GM10847 (cell line): ENCODE results near the gene DOK7.

Experiments
- POLR2A ChIP-seq: IDR thresholded peaks from 2 replicates; pipeline ENCODE4 v1.6.1; 2011; ENCODE audit not compliant: insufficient read length; ENCODE audit errors: extremely low read depth

Gene DOK7

DNA sequence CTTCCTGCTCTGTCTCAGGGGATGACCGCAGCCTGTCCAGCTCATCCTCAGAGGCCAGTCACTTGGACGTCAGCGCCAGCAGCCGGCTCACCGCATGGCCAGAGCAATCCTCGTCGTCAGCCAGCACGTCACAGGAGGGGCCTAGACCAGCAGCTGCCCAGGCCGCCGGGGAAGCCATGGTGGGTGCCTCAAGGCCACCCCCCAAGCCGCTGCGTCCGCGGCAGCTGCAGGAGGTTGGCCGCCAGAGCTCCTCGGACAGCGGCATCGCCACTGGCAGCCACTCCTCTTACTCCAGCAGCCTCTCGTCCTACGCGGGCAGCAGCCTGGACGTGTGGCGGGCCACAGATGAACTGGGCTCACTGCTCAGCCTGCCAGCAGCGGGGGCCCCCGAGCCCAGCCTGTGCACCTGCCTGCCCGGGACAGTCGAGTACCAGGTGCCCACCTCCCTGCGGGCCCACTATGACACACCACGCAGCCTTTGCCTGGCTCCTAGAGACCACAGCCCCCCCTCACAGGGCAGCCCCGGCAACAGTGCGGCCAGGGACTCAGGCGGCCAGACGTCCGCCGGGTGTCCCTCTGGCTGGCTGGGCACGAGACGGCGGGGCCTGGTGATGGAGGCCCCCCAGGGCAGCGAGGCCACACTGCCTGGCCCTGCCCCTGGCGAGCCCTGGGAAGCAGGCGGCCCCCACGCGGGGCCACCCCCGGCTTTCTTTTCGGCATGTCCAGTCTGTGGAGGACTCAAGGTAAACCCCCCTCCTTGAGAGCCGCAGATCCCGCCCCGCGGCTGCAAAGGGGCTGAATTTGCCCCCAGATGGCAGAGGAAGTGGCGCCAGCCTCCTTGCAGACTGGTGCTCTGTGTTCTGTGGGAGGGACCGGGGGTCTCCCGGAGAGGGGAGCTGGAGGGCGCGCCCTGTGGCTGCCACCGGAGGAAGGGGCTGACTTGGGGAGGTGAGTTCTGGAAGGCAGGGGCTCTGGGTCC lies 29.9 kb downstream of the DOK7 start:
- no peak for TF ChIP-seq POLR2A

DNA sequence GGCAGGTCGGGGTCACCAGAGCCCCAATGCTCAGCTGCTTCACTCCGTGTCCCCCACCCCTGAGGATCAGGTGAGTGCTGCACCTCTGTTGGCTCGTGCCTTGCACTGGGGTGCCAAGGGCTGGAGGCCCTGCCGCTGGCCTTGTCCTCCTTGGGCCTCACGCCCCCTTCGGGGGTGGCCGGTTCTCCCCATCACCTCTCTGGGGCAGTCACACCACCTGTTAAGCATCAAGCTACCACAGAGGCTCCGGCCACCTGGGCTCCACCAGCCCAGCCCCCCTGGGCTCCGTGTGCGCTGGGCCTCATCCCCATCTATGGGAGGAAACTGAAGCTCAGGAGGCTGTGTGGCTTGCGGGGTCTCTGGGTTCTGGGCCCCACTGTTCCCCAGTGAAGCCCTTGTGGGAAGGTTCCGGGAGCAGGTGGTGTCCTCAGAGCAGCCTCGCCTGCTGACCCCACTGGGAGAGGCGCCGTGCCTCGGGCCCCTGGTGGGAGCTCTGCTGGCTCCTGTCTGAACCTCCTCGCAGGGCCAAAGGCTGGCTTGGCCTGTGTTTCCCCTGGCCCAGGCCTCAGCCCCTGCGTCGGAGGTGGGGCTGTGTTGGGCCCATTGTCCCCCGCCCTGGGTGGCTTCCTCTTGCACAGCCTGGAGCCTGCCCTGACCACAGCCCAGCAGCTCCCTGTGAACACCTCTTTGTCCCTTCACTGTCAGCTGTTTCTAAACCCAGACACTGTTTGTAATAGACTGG lies 30.8 kb downstream of the DOK7 start:
- TF ChIP-seq POLR2A = no peak

DNA sequence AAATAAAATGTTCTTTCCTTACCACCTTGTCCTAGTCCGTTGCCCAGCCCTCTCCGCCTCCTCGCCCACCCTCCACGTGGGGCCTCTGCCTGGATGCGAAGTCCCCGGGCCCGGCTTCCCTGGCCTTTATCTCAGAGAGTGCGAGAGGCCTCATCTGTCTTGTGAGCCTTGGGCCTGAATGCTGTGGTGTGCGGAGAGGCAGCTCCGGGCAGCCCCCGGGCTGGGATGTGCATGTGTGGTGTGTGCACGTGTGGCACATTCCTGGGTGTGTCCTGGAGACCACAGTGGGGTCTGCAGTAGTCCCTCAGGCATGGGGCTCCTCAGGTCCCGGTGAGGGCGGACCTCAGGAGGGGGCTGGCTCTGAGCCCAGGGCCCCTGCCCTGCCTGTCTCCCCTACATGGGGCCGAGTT lies 31.4 kb downstream of the DOK7 start:
- no peak for TF ChIP-seq POLR2A

DNA sequence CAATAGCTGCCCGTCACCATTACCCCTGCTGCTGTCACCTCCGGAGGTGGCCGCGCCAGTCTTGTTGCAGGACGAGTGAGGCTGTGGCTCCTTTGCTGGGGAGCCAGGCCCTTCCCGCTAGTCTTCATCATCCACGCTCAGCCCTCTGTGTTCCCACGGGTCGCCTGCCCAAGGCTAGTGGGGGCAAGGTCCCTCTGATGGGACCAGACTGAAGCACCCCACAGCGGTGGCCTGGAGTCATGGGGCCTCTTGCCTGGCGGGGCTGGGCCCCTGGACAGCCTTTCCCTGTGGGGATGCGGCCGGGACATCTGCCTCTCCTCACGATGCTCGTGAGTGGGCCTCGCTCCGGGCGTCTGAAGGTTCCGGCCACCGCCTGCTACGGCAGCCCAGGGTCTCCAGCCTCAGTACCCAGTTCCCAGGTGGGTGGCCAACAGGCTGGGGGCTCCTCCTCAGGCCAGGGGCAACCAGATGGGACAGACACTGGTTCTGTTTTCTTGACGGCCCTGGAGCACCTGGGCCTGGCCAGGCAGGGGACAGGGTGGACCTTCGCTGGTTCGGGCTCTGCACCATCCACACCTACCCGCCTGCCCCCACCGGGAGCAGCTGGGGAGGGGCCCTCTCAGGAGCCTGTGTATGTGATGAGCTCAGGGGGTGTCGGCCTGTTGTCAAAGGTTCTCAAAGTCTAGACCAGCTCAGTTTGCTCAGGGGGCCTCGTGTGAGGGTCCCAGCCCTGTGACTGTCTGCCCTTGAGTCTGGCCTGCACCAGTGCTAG lies 32.3 kb downstream of the DOK7 start:
- TF ChIP-seq POLR2A = no peak

DNA sequence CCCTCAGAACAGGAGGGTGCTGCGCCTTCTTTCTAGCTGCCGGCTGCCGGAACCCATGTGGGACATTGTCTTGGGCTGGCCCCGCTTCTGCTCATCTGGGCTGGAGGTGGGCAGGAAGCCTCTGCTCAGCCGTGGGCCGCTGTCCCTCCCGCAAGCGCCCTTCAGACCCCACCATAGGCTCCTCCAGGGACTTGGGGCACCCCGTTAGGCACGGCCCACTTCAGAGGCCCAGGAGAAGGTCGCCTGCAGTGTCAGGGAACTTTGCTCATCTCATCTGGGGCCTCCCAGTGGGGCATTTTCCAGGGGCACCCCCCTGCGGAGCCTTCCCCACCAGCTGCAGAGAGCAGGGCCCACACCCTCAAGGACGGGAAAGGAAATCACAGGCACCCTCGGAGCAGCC lies 32.9 kb downstream of the DOK7 start:
- no peak for TF ChIP-seq POLR2A

DNA sequence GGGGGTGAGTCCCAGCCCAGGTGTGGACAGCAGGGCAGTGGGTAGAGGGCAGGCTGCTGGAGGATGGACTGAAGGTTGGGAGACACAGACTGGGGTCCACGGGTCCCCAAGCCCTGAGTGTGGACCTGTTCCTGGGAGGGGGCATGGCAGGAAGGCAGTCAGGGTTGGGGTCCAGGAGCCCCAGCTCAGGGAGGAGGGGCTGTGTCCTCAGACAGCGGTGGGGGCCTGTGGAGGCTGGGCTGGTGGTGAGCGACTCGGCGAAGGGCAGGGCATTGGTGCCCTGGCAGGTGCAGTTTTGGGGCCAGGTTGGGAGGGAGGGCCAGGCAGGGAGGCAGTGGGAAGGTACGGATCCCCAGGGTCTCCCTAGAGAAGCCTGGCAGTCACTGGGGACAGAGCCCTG lies 34.0 kb downstream of the DOK7 start:
- no peak for TF ChIP-seq POLR2A

DNA sequence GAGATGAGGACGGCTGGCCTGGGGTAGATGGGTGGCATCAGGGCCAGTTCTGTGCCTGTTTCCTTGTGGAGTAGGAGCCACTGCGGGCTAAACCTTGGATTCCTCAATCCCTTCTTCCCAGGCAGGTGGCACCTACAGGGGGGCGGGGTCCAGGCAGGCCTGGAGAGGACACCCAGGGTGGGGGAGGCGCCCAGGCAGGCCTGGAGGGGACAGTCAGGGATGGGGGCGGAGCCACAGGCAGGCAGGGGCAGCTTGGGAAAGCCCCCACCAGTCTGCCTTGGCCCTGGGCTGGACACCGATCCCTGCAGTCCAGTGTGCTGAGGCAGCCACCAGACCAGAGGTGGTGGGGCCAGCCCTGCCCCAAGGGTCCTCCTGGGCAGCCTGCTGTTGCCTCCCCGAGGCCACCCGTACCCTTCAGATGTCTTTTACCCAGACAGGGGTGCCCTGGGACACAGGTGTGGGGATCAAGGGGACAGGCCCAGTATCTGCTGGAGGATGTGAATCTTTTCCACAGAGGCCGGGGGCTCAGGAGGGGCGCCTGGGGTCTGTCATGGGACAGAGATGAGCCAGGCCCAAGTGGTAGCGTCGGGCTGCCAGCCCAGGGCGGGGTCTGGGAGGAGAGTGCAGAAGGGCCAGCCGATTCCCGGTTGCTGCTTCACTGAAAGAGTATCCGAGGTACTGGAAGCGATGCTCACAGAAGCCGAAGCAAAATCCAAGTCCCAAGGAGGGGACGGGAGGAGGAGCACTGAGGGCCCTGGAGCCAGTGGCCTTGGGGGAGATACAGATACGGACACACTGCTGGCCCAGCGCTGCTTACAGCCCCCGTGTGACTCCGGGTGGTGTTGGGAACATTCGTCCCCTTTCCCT lies 34.6 kb downstream of the DOK7 start:
- no peak for TF ChIP-seq POLR2A

DNA sequence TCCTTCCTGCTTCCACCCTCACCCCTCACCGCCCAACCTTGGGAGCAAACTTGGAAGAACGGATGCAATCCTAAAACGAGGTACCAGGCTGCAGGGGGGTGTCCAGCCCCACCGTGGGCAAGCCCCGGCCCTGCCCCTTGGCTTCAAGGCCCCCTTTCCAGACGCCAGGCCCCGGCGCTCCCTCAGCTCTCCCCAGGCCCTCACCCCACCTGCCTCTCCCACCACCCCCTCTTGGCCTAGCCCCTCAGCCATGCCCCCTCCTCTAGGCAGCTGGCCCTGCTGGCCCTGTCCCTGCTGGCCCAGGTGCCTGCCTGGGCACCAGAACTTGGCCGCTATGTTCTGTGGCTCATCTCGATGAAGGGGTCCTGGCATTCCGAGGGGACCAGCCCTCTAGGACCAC lies 35.3 kb downstream of the DOK7 start:
- no peak for TF ChIP-seq POLR2A

DNA sequence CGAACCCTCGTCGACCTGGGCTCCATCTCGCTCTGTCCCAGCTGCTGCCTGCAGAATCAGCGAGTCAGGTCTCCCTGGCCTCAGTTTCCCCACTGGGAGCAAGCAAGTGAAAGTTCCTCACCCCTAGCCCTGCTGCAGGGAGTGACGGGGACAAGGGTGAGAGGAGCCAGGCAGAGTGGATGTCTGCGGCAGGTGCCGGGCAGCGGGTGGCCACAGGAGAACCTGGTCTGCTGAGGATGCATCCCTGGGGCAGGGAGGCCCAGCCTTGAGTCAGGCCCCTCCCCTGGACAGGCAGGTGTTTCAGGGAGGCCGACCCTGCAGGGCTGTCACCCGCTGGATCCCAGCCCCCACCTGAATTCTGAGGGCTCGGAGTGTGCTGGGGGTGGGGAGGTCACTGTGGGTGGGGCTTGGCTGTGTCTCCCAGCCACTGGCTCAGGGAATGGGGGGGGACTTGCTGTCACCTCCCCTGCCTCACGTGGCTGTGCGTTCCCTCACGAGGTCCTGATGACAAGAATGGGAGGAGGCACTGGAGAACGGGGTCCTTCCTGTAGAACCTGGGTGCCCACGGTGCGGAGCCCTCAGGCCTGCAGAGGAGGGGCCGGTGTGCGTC lies 35.9 kb downstream of the DOK7 start:
- TF ChIP-seq POLR2A = no peak

DNA sequence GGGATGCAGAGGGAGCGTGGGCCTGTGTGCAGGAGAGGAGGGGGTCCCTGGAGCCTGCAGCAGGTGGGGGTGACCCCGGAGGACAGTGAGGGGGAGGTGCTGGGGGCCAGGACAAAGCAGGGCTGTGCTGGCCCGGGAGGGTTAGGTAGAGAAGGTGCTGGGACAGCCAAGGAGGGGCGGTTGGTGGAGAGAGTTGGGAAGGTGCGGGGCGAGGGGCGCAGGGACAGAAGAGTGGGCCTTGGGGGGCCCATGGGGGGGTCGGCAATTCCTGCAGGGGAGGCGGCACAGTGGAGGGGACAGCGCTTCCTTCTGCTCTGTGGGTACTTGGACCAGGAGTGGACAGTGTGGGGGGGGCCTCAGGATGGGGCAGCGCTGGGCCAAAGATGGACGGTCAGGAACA lies 36.6 kb downstream of the DOK7 start:
- no peak for TF ChIP-seq POLR2A

DNA sequence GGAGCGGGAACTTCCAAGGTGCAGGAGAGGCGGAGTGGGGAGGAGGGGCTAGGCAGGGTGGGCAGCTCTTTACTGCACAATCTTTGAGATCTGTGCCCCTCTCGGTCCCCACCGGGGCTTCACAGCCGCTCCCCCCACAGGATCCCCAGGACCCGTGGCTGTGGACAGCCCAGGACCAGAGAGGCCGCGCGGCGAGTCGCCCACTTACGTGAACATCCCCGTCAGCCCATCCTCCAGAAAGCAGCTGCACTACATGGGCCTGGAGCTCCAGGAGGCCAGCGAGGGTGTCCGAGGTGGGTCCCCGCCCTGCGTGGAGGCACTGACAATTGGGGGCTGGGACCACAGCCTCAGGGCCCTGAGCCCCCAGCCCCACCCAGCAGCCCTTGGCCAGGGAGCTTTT lies 37.0 kb downstream of the DOK7 start:
- TF ChIP-seq POLR2A = no peak

DNA sequence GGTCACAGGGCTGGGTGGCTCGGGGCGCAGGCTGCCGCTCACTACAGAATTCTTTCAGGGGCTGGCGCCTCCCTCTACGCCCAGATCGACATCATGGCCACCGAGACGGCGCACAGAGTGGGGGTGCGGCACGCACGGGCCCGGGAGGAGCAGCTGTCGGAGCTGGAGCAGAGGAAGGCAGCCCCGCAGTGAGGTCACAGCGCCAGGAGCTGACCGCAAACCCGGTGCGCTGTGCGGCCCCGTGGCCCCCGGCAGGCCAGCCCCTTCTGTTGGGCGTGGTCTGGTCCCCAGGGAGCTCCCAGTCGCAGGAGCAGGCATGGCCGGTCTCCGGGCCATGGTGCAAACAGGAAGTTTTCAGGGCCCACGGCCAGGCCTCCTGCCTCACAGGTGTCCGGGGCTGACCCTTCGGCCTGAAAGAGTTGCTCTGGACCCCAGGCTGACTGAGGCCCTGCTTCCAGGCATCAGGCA lies 37.6 kb downstream of the DOK7 start:
- no peak for TF ChIP-seq POLR2A

DNA sequence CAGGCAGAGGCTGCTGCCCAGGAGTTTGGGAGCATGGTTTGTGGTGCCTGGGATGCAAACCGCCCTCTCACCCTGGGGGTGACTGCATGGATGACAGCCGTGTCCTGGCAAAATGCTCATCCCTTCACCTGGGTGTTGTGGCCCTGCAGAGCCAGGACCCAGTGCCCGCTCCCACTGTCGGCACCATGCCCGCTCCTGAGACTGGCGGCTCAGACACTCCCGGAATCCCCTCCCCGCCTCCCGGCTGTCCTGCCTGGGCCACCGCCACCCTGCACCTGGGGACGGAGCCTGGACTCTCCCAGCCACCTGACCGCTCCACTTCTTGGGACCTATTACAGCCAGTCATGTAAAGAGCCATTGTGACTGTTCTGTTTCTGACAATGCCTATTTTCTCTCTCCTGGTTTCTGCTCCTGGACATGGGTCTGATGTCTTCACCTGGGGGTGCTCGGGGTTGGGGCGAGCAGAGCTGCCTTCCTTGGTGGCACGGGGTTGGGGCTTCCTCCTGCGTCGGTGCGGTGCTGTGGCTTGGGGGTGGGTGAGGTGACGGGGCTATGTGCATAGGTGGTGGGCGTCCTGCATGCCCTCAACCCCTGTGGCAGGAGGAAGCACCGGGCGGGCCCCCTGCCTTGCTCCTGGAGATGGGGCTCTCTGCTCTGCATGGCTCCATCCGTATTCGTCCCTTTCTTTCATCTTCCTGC lies 38.2 kb downstream of the DOK7 start:
- TF ChIP-seq POLR2A = no peak
